GM12878 (cell line): ENCODE measurements around the gene SWSAP1. TPM values are rescaled to one million over a fixed set of nuclear protein-coding genes. Genes with fewer than 3 reads are reported as not detected.
A peak's percentile ranks its signal among the peaks of the same experiment; 100 is the strongest.
"Not testable (repeated sequence)": the region's sequence is repeated elsewhere in the genome, so short reads cannot be mapped to it uniquely, and the experiment has no call there.

ENCODE experiments used
- ATAC-seq: fragments of 200-7000 bp; cut with Tn5 transposase; 3 replicates; pipeline ENCODE4 v1.9.1; 2020; ENCODE audit warnings: mild to moderate bottlenecking, moderate library complexity
- BruUV-seq: library from RNA; stranded (reverse); fragments of 400-500 nt; replicated peaks from 2 replicates; lab custom pipeline; 2021; lab: Mats Ljungman, UMichigan
- CTCF ChIA-PET: fragments of 300-600 bp; sonication (Branson Sonifier 250); formaldehyde crosslinking; extraction: SDS; loops from one replicate; lab custom pipeline; 2021; ENCODE audit warnings: inconsistent platforms; lab: Yijun Ruan, JAX
- POLR2A ChIA-PET: fragments of 350-600 bp; formaldehyde crosslinking; extraction: SDS; loops from one replicate; lab custom pipeline; 2021; ENCODE audit warnings: inconsistent platforms; lab: Charles Lee
- RAD21 ChIA-PET: fragments of 300-600 bp; sonication (Branson Sonifier 250); formaldehyde crosslinking; loops from one replicate; lab custom pipeline; 2023; ENCODE audit warnings: antibody characterized with exemption; ENCODE audit not compliant: unreplicated experiment; lab: Charles Lee
- SMC1A ChIA-PET: fragments of 300-600 bp; sonication (Branson Sonifier 250); formaldehyde crosslinking; loops from one replicate; lab custom pipeline; 2023; ENCODE audit not compliant: unreplicated experiment, uncharacterized antibody; lab: Charles Lee
- DNase-seq: peaks from one replicate; pipeline ENCODE4 v3.0.0-alpha.2; 2011; ENCODE audit warnings: low read depth, low spot score
- FAIRE-seq: peaks from 3 replicates; lab custom pipeline; 2011; peaks lifted over from hg19 to GRCh38; lab: Jason Lieb, UNC
- H2AFZ ChIP-seq: 2 replicates; pipeline ENCODE4 v1.6.0; 2011; ENCODE audit warnings: low read depth, low read length, control low read depth; ENCODE audit not compliant: control insufficient read depth
- H3K27ac ChIP-seq: 2 replicates; pipeline ENCODE4 v1.5.1; 2011; ENCODE audit warnings: control low read depth; ENCODE audit not compliant: control insufficient read depth, insufficient read depth
- H3K27me3 ChIP-seq, 2 experiments: replicated peaks in 1 of 2; 2 replicates each; pipeline versions ENCODE4 v1.6.0 to v1.6.1; 2011; ENCODE audit warnings: low read length in 1 of 2; ENCODE audit not compliant: control insufficient read depth in 2 of 2, insufficient read depth in 2 of 2
- H3K36me3 ChIP-seq, 2 experiments: 2 replicates each; pipeline ENCODE4 v1.5.1; 2011; ENCODE audit warnings: low read length in 1 of 2; ENCODE audit not compliant: control insufficient read depth in 2 of 2, insufficient read depth in 2 of 2
- H3K4me1 ChIP-seq: 2 replicates; pipeline ENCODE4 v1.6.1; 2011; ENCODE audit warnings: mild to moderate bottlenecking, low read length, moderate library complexity, mixed read lengths; ENCODE audit not compliant: control insufficient read depth, insufficient read depth
- H3K4me2 ChIP-seq: 2 replicates; pipeline ENCODE4 v1.6.0; 2011; ENCODE audit warnings: control low read depth; ENCODE audit not compliant: control insufficient read depth, insufficient read depth
- H3K4me3 ChIP-seq: fragments of 200-600 bp; sonication (generic); 2 replicates; pipeline ENCODE4 v1.5.1; 2016
- H3K79me2 ChIP-seq: 2 replicates; pipeline ENCODE4 v1.6.0; 2011; ENCODE audit warnings: low read length; ENCODE audit not compliant: control insufficient read depth, insufficient read depth
- H3K9ac ChIP-seq: 2 replicates; pipeline ENCODE4 v1.8.0; 2011; ENCODE audit warnings: low read length, control low read depth, mixed read lengths; ENCODE audit not compliant: control insufficient read depth, insufficient read depth
- H3K9me3 ChIP-seq: replicated peaks from 3 replicates; pipeline ENCODE4 v1.5.1; 2011; ENCODE audit warnings: mild to moderate bottlenecking, low read length; ENCODE audit not compliant: control insufficient read depth, insufficient read depth
- H4K20me1 ChIP-seq: 2 replicates; pipeline ENCODE4 v1.6.0; 2011; ENCODE audit not compliant: control insufficient read depth, insufficient read depth
- CHD4 ChIP-seq: fragments of 200-600 bp; sonication (generic); IDR thresholded peaks from 2 replicates; pipeline ENCODE4 v1.6.1; 2016; ENCODE audit warnings: mild to moderate bottlenecking
- EGR1 ChIP-seq, 2 experiments: IDR thresholded peaks; 1 replicate in 1 of 2; 2 replicates in 1 of 2; pipeline ENCODE4 v1.6.1; 2011 to 2012; ENCODE audit warnings: low read depth in 2 of 2, low read length in 2 of 2, borderline replicate concordance in 1 of 2, mild to moderate bottlenecking in 1 of 2, moderate library complexity in 1 of 2
- HDAC2 ChIP-seq: fragments of 200-600 bp; sonication (generic); IDR thresholded peaks from 2 replicates; pipeline ENCODE4 v1.6.1; 2017
- JUND ChIP-seq: IDR thresholded peaks from 2 replicates; pipeline ENCODE4 v1.6.1; 2012; ENCODE audit warnings: low read depth, mild to moderate bottlenecking, low read length, improper control_type of control experiment, moderate library complexity
- POLR2AphosphoS2 ChIP-seq: IDR thresholded peaks from 2 replicates; pipeline ENCODE4 v1.6.1; 2011; ENCODE audit warnings: low read depth, mild to moderate bottlenecking, low read length, improper control_type of control experiment, moderate library complexity
- RAD21 ChIP-seq: IDR thresholded peaks from 2 replicates; pipeline ENCODE4 v1.6.1; 2011; ENCODE audit warnings: mild to moderate bottlenecking, low read depth, low read length, moderate library complexity; ENCODE audit not compliant: insufficient read depth
- RELA ChIP-seq: fragments of 450-650 bp; IDR thresholded peaks from 2 replicates; pipeline ENCODE4 v1.8.0; 2014; ENCODE audit warnings: borderline replicate concordance; ENCODE audit not compliant: partially characterized antibody
- STAT1 ChIP-seq: fragments of 450-650 bp; conservative IDR thresholded peaks from 2 replicates; pipeline ENCODE4 v1.6.1; 2014; ENCODE audit warnings: antibody characterized with exemption, mild to moderate bottlenecking
- TCF3 ChIP-seq: IDR thresholded peaks from 2 replicates; pipeline ENCODE4 v1.6.1; 2012; ENCODE audit warnings: low read depth, mild to moderate bottlenecking, low read length, borderline replicate concordance; ENCODE audit not compliant: insufficient read depth
- WGBS: methylation state at CpG from one replicate; pipeline ENCODE4 v1.1.6; 2016; ENCODE audit warnings: low lambda C conversion rate; ENCODE audit not compliant: insufficient replicate concordance, insufficient coverage; ENCODE audit errors: missing lambda C conversion rate; 5-methylcytosine and 5-hydroxymethylcytosine counted together
- in situ Hi-C: fragments of 300-500 bp; cut with MboI; formaldehyde crosslinking; loops from 9 replicates; pipeline ENCODE4 v1.14.3; 2018; ENCODE audit warnings: mixed read lengths
- intact Hi-C: fragments of 100-400 bp; cut with micrococcal nuclease; formaldehyde crosslinking; loops from one replicate; pipeline ENCODE4 v1.14.2; 2022; ENCODE audit not compliant: unreplicated experiment
- polyA plus RNA-seq, 11 experiments: library from polyadenylated mRNA; depleted of rRNA in 4 of 11; unstranded in 6 of 11; stranded (reverse) in 5 of 11; fragments of >200 nt; fragmentation: Nextera tagmentation in 4 of 11; fragmentation: Illumina TruSeq in 1 of 11; extraction: Ambion mirVana in 4 of 11; extraction: Trizol in 1 of 11; gene quantifications; 1 replicate in 1 of 11; 2 replicates in 10 of 11; pipeline versions ENCODE4 v1.2.1 to v1.2.3, GENCODE V29; 2011 to 2016; ENCODE audit warnings: inconsistent platforms in 2 of 11, missing spikeins in 2 of 11, low read depth in 1 of 11
- total RNA-seq, 4 experiments: library from RNA; depleted of rRNA in 3 of 4; stranded (reverse); fragments of >200 nt in 3 of 4; fragmentation: Illumina TruSeq in 1 of 4; extraction: Trizol in 1 of 4; gene quantifications; 2 replicates each; pipeline versions ENCODE4 v1.2.1 to v1.2.3, GENCODE V29; 2013 to 2021
- TF ChIP-seq, protein P1 (sequence below): fragments of 450-650 bp; IDR thresholded peaks from 2 replicates; pipeline ENCODE4 v1.6.1; 2016; ENCODE audit warnings: mild to moderate bottlenecking
- TF ChIP-seq, protein P2 (sequence below), 3 experiments: IDR thresholded peaks in 2 of 3; conservative IDR thresholded peaks in 1 of 3; 2 replicates each; pipeline ENCODE4 v1.5.1; 2011; ENCODE audit warnings: low read depth in 3 of 3, low read length in 3 of 3, mild to moderate bottlenecking in 3 of 3, control low read depth in 2 of 3, moderate library complexity in 2 of 3, inconsistent platforms in 1 of 3, mixed read lengths in 1 of 3; ENCODE audit not compliant: control insufficient read depth in 2 of 3, insufficient read depth in 1 of 3; ENCODE audit errors: extremely low read depth in 1 of 3

Gene SWSAP1
- total and polyA plus RNA-seq, 10 of the 15 experiments (the other 5 are each of a cell fraction or from before 2014, with no cell fraction given), result 0.18 to 6.5 (median 2.4) TPM

DNA sequence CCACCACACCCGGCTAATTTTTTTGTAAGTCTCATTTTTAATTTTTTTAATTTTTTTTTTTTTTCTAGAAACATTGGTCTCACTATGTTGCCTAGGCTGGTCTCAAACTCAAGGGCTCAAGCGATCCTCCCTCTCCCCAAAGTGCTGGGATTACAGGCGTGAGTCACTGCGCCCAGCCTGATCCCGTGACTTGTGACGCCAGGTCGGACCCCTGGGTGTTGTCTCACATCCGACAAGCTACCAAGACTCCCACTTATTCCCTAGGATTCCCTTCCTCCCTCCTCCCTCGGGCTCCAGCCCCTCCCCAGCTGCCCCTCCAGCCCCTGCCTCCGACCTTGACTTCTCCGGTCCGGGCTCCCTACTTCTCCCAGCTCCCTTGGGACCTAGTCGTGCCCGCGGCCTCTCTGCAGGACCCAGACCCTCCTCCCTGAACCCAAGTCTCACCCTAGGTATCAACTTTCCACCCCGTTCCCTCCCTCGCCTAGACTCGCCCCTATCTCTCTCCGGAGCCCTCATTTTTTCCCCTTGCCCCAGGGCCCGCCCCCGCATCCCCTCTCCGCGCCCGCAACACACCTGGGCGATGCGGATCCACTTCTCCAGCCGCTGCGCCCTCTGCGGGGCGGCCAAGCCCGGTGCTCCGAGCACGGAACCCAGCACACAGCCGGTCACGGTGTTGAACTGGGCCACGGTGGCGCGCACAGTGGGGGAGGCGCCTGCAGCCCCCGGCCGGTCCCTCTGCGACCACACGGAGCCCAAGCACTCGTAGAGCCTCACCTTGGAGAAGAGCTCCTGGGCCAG lies 31.6 kb downstream of the SWSAP1 start:
- CTCF ChIA-PET, result no interaction called here
- H3K79me2 ChIP-seq, result no peaks in the 10 kb centered on the region
- ATAC-seq (no peak), DNase-seq (no peak), FAIRE-seq (no peak)
- SMC1A ChIA-PET, result no interaction called here
- no peaks in the 10 kb centered on the region for H4K20me1 ChIP-seq
- WGBS, result 40% methylated on average over 25 of the region's 44 CpGs
- no peak overlapping the region for H3K4me2 ChIP-seq
- H3K36me3 ChIP-seq, result no peaks in the 10 kb centered on the region
- in situ Hi-C loops (no loop called here), intact Hi-C loops (no loop called here)
- RAD21 ChIA-PET, result no interaction called here
- no peak overlapping the region for H3K9ac ChIP-seq
- no peak overlapping the region for H2AFZ ChIP-seq
- H3K9me3 ChIP-seq, result no peaks in the 10 kb centered on the region
- no peaks in the 10 kb centered on the region for H3K4me1 ChIP-seq
- H3K27me3 ChIP-seq, result no peaks in the 10 kb centered on the region; a peak in 1 of 4 replicates
- TF ChIP-seq, protein P1, sequence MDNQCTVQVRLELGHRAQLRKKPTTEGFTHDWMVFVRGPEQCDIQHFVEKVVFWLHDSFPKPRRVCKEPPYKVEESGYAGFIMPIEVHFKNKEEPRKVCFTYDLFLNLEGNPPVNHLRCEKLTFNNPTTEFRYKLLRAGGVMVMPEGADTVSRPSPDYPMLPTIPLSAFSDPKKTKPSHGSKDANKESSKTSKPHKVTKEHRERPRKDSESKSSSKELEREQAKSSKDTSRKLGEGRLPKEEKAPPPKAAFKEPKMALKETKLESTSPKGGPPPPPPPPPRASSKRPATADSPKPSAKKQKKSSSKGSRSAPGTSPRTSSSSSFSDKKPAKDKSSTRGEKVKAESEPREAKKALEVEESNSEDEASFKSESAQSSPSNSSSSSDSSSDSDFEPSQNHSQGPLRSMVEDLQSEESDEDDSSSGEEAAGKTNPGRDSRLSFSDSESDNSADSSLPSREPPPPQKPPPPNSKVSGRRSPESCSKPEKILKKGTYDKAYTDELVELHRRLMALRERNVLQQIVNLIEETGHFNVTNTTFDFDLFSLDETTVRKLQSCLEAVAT, result no peak
- TF ChIP-seq, protein P2, sequence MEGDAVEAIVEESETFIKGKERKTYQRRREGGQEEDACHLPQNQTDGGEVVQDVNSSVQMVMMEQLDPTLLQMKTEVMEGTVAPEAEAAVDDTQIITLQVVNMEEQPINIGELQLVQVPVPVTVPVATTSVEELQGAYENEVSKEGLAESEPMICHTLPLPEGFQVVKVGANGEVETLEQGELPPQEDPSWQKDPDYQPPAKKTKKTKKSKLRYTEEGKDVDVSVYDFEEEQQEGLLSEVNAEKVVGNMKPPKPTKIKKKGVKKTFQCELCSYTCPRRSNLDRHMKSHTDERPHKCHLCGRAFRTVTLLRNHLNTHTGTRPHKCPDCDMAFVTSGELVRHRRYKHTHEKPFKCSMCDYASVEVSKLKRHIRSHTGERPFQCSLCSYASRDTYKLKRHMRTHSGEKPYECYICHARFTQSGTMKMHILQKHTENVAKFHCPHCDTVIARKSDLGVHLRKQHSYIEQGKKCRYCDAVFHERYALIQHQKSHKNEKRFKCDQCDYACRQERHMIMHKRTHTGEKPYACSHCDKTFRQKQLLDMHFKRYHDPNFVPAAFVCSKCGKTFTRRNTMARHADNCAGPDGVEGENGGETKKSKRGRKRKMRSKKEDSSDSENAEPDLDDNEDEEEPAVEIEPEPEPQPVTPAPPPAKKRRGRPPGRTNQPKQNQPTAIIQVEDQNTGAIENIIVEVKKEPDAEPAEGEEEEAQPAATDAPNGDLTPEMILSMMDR (IDR thresholded peaks at IDR 0.05 in 2 of 3, conservative IDR thresholded peaks at IDR 0.05 in 1 of 3; ENCODE audit: control insufficient read depth in 2 of 3, extremely low read depth in 1 of 3, insufficient read depth in 1 of 3, low read depth in 3 of 3, low read length in 3 of 3), result peak; percentile 2 to 11 (median 5); a peak in 1 of 6 replicates
- TF ChIP-seq CHD4 (no peak), RELA (no peak), STAT1 (no peak), TCF3 (0 out of 2 replicates have a peak, but pooled peaks have one; percentile 31), POLR2AphosphoS2 (no peak), HDAC2 (no peak), EGR1 (IDR thresholded peaks at IDR 0.05; ENCODE audit: borderline replicate concordance in 1 of 2, low read depth in 2 of 2, low read length in 2 of 2) (peak in 1 of 2 experiments; percentile 59; a peak in 1 of 3 replicates), JUND (no peak), RAD21 (0 out of 2 replicates have a peak, but pooled peaks have one; percentile 6)
- POLR2A ChIA-PET, result interaction anchor here (1.5 kb wide), 1 partner anchor 16 kb away, joined by 3 read pairs; no protein-coding TSS in a partner anchor
- H3K4me3 ChIP-seq, result no peak overlapping the region
- no TSS peak for BruUV-seq
- no peak overlapping the region for H3K27ac ChIP-seq

DNA sequence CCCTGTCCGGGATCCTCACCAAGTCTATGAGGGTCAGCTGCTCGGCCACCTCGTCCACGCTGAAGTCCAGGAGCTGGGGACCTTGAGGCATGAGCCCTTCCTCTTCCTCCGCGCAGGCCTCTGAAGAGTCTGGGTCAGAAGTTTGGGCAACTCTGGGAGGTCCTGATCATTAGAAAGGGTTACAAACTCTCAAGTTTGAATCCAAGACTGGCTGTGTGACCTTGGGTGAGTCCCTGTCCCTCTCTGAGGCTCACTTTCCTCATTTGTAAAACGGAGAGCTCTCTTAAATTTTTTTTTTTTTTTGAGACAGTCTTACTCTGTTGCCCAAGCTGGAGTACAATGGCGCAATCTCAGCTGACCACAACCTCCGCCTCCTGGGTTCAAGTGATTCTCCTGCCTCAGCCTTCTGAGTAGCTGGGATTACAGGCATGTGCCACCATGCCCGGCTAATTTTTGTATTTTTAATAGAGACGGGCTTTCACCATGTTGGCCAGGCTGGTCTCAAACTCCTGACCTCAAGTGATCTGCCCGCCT lies 32.3 kb downstream of the SWSAP1 start:
- H3K27ac ChIP-seq, H4K20me1 ChIP-seq, H3K79me2 ChIP-seq, H3K4me3 ChIP-seq, H3K9ac ChIP-seq, H3K36me3 ChIP-seq, FAIRE-seq, H3K4me2 ChIP-seq, H3K9me3 ChIP-seq, H3K27me3 ChIP-seq, CTCF ChIA-PET, H3K4me1 ChIP-seq, in situ Hi-C loops, DNase-seq, intact Hi-C loops, H2AFZ ChIP-seq, RAD21 ChIA-PET, ATAC-seq, BruUV-seq, SMC1A ChIA-PET: not testable (repeated sequence)
- whole genome bisulfite sequencing, result 52% methylated on average over 11 of the region's 12 CpGs
- POLR2A ChIA-PET, result interaction anchor here (1.5 kb wide), 1 partner anchor 15 kb away, joined by 3 read pairs; no protein-coding TSS in a partner anchor
